ENCODE measurements around the gene FAM20B.
A peak's percentile ranks its signal among the peaks of the same experiment; 100 is the strongest.

The FAM20B gene

GRCh38 chr1:179079113-179079761 lies 53.5 kb downstream of the FAM20B start:
- peak; percentile 88 for TF ChIP-seq CTCF (IDR thresholded peaks at IDR 0.05; ENCODE audit: low read depth, low read length)

GRCh38 chr1:179080866-179081686 lies 55.4 kb downstream of the FAM20B start:
- Histone ChIP-seq H3K36me3 (peaks cover 5% of the 10 kb centered on the region), H3K27me3 (no peaks in the 10 kb centered on the region), H3K9me3 (no peaks in the 10 kb centered on the region), H3K4me1 (no peaks in the 10 kb centered on the region), H3K4me3 (ENCODE audit: low read depth, low read length) (peak overlapping the region; percentile 90)
- TF ChIP-seq CTCF (IDR thresholded peaks at IDR 0.05; ENCODE audit: low read depth, low read length), result no peak
- no peak for DNase-seq

More at GRCh38 chr1:179079113-179079761, 53.5 kb downstream of the FAM20B start:
- no peak overlapping the region for H3K4me3 ChIP-seq (ENCODE audit: low read depth, low read length)
- H3K27me3 ChIP-seq, result no peaks in the 10 kb centered on the region
- H3K36me3 ChIP-seq, result no peaks in the 10 kb centered on the region
- H3K4me1 ChIP-seq, result no peaks in the 10 kb centered on the region
- DNase-seq, result peak; percentile 57
- no peaks in the 10 kb centered on the region for H3K9me3 ChIP-seq

- H3K4me3 ChIP-seq (ENCODE audit: low read depth, low read length), result peak within 1 kb of the TSS; percentile 90
- peak; percentile 93 for DNase-seq
Measured at GRCh38 chr1:179081687-179082332, 56.1 kb downstream of the FAM20B start, which contains the start of gene TOR3A. Gene TOR3A, plus strand, starts transcription at chr1:179082070. Its CDS starts 59 bp downstream, at chr1:179082129.

GRCh38 chr1:179082333-179082998 lies 56.8 kb downstream of the FAM20B start:
- H3K27me3 ChIP-seq, result no peaks in the 10 kb centered on the region
- peak; percentile 29 for DNase-seq
- peaks cover 5% of the 10 kb centered on the region for H3K36me3 ChIP-seq
- H3K4me1 ChIP-seq, result no peaks in the 10 kb centered on the region
- H3K9me3 ChIP-seq, result no peaks in the 10 kb centered on the region
- peak overlapping the region; percentile 90 for H3K4me3 ChIP-seq (ENCODE audit: low read depth, low read length)
- no peak for TF ChIP-seq CTCF (IDR thresholded peaks at IDR 0.05; ENCODE audit: low read depth, low read length)

More at GRCh38 chr1:179081687-179082332, 56.1 kb downstream of the FAM20B start, which contains the start of gene TOR3A:
- Histone ChIP-seq H3K4me1 (no peaks in the 10 kb centered on the region), H3K27me3 (no peaks in the 10 kb centered on the region), H3K9me3 (no peaks in the 10 kb centered on the region), H3K36me3 (peaks cover 5% of the 10 kb centered on the region)
- TF ChIP-seq CTCF (IDR thresholded peaks at IDR 0.05; ENCODE audit: low read depth, low read length), result no peak

- Histone ChIP-seq H3K27me3 (no peaks in the 10 kb centered on the region), H3K36me3 (peaks cover 7% of the 10 kb centered on the region), H3K4me1 (no peaks in the 10 kb centered on the region), H3K4me3 (ENCODE audit: low read depth, low read length) (peak overlapping the region; percentile 90), H3K9me3 (no peaks in the 10 kb centered on the region)
- DNase-seq, result no peak
- no peak for TF ChIP-seq CTCF (IDR thresholded peaks at IDR 0.05; ENCODE audit: low read depth, low read length)
Measured at GRCh38 chr1:179082999-179083335, 57.3 kb downstream of the FAM20B start.

Data from BE2C (cell line).